ENCODE measurements around the gene MSLN.

GRCh38 chr16:791131-791530 lies 30.6 kb downstream of the MSLN start:
- TF ChIP-seq EZH2 (IDR thresholded peaks at IDR 0.05; ENCODE audit: low read length, unreplicated experiment) (no peak), CTCF (conservative IDR thresholded peaks at IDR 0.05; ENCODE audit: low read depth, low read length) (no peak)

Data from PC-3 (cell line).